Activated CD8-positive, alpha-beta memory T cell treated with anti-CD3 and anti-CD28 coated beads, Interleukin-2, amount 50 U/mL, for 48 hours (primary cell): ENCODE results near the gene CFAP46.
"Not testable (repeated sequence)": the region's sequence is repeated elsewhere in the genome, so short reads cannot be mapped to it uniquely, and the experiment has no call there.

Experiments used
- DNase-seq: peaks from one replicate; pipeline ENCODE4 v3.0.0-alpha.2; 2020

The CFAP46 gene

GRCh38 chr10:132898391-132899053 lies 43.8 kb downstream of the CFAP46 start:
- no peak for DNase-seq

- DNase-seq, result no peak
These were observed 44.6 kb downstream of the CFAP46 start for GRCh38 chr10:132897516-132898381.

- not testable (repeated sequence) for DNase-seq
These were observed 48.6 kb downstream of the CFAP46 start for GRCh38 chr10:132893786-132894185.

- no peak for DNase-seq
These were observed 49.3 kb downstream of the CFAP46 start for GRCh38 chr10:132893090-132893489.

- DNase-seq, result no peak
These were observed 50.4 kb downstream of the CFAP46 start for GRCh38 chr10:132892004-132892403.

GRCh38 chr10:132891368-132891767 lies 51.0 kb downstream of the CFAP46 start:
- DNase-seq, result no peak

- no peak for DNase-seq
These were observed 52.1 kb downstream of the CFAP46 start for GRCh38 chr10:132890301-132890700.

GRCh38 chr10:132889556-132889955 lies 52.8 kb downstream of the CFAP46 start:
- no peak for DNase-seq

GRCh38 chr10:132888898-132889490 lies 53.4 kb downstream of the CFAP46 start:
- no peak for DNase-seq

GRCh38 chr10:132888446-132888845 lies 53.9 kb downstream of the CFAP46 start:
- DNase-seq, result not testable (repeated sequence)

- no peak for DNase-seq
These were observed 55.9 kb downstream of the CFAP46 start for GRCh38 chr10:132886211-132887099.

- no peak for DNase-seq
These were observed 56.7 kb downstream of the CFAP46 start for GRCh38 chr10:132885451-132886210.

GRCh38 chr10:132884691-132885271 lies 57.6 kb downstream of the CFAP46 start:
- DNase-seq, result no peak

GRCh38 chr10:132884041-132884440 lies 58.3 kb downstream of the CFAP46 start:
- DNase-seq, result no peak

- DNase-seq, result no peak
These were observed 58.9 kb downstream of the CFAP46 start for GRCh38 chr10:132883391-132883881.

- DNase-seq, result no peak
These were observed 60.1 kb downstream of the CFAP46 start for GRCh38 chr10:132882069-132882951.

- no peak for DNase-seq
These were observed 61.0 kb downstream of the CFAP46 start for GRCh38 chr10:132881186-132881920.

- DNase-seq, result no peak
These were observed 62.0 kb downstream of the CFAP46 start for GRCh38 chr10:132880128-132880981.
